ENCODE results near the gene APOBEC3C.
A peak's percentile ranks its signal among the peaks of the same experiment; 100 is the strongest.

DNA sequence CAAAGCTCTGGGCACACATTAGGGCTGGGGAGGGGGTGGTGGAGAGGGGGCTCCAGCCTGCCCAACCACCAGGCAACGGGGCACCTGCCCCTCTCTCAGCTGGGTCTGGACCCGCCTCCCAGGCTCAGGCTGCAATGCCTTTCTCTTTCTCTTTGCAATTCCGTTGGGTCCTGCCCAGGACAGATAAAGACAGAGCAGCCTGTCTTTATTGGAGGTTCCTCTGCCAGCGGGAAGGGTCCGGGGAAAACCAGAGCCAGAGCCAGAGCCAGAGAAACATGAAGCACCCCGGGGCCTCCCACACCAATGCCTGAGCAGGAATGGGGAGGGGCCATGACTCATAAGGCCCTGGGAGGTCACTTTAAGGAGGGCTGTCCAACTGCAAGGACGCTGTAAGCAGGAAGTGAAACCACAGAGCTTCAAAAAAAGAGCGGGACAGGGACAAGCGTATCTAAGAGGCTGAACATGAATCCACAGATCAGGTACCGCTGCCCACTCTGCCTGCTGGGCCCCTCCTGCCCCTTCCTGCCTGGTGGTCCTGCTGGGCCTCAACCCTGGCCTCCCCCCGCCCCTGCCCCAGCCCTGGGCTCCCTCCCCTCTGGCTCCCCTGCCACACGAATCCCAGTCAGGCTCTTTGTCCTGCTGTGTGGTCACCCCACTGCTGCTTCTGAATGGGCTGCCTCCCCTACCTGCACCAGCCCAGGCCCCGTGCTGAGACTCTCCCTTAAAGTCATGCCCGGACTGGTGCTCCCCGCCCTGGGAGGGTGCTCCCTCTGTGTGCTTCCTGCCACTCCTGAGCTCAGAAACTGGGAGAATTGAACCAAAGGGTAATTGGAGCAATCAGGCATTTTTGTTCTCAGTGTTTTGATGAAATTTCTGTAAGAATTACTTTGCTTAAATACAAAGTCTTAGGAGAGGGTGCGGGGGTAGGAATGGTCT is 31.8 kb upstream of the APOBEC3C start, which contains the start of gene APOBEC3B:
- no peak for TF ChIP-seq POLR2A (IDR thresholded peaks at IDR 0.05)
- TF ChIP-seq, protein P1, sequence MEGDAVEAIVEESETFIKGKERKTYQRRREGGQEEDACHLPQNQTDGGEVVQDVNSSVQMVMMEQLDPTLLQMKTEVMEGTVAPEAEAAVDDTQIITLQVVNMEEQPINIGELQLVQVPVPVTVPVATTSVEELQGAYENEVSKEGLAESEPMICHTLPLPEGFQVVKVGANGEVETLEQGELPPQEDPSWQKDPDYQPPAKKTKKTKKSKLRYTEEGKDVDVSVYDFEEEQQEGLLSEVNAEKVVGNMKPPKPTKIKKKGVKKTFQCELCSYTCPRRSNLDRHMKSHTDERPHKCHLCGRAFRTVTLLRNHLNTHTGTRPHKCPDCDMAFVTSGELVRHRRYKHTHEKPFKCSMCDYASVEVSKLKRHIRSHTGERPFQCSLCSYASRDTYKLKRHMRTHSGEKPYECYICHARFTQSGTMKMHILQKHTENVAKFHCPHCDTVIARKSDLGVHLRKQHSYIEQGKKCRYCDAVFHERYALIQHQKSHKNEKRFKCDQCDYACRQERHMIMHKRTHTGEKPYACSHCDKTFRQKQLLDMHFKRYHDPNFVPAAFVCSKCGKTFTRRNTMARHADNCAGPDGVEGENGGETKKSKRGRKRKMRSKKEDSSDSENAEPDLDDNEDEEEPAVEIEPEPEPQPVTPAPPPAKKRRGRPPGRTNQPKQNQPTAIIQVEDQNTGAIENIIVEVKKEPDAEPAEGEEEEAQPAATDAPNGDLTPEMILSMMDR (IDR thresholded peaks at IDR 0.05) = no peak
- TF ChIP-seq EP300 (IDR thresholded peaks at IDR 0.05) = peak in 1 of 2 donors; percentile 65
